Dedifferentiated amniotic fluid mesenchymal stem cell (primary cell): Measurements from ENCODE around the gene BANF1.
A peak's percentile ranks its signal among the peaks of the same experiment; 100 is the strongest.
"Not testable (repeated sequence)": the region's sequence is repeated elsewhere in the genome, so short reads cannot be mapped to it uniquely, and the experiment has no call there.

ENCODE experiments used
- DNase-seq: peaks from one replicate; pipeline ENCODE4 v3.0.0-alpha.2; 2016; ENCODE audit errors: extremely low spot score

BANF1 gene

DNA sequence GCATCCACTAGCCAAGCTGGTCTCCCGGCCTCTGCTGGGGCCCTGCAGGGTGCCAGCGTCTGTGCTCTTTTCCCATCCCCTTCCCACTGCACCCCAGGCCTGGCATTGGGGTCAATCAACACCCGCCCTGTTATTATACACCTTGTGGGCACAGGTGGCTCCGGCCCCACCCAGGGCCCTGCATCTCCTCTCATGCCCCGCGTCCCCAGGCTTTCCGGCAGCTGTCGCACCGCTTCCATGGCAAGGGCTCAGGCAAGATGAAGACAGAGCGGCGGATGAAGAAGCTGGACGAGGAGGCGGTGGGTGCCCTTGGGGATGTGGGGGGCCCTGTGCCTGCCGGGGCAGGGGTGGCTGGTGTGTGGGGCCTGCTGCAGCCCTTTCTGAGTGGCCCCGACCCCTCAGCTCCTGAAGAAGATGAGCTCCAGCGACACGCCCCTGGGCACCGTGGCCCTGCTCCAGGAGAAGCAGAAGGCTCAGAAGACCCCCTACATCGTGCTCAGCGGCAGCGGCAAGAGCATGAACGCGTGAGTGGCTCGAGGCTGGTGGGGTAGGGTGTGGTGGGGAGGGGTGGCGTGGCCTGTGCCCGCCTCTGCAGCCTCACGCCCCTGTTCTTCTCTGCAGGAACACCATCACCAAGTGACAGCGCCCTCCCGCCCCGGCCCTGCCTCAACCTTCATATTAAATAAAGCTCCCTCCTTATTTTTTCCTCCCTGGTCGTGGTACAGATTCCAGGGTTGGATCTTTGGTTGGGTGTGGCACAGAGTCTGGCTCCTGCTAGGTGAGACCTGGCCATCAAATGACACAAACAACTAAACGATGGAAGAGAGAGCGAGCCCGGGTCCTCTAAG lies 23.7 kb upstream of the BANF1 start:
- no peak for DNase-seq

DNA sequence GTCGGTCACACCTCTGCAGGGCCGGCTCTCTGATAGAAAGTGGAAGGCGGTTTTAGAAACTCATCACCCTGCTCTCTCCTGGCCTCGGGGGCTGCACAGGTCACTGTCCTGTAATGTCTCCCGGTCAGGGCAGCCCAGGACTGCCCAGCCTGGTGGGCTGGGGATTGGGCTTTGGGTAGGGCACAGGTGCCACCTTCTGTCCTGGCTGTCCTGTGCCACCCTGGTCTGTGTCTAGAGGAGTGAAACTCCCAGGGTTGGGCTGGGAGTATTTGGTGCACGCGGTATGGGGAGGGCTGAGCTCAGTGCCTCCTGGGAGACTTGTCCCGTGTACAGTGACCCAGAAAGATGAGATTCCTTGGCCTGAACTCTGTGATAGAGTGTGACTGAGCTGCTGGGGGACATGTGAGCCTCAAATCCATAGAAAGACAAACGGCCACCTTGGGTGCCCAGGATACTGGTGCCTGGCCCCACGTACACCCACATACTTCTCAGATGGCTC lies 23.0 kb upstream of the BANF1 start:
- no peak for DNase-seq

DNA sequence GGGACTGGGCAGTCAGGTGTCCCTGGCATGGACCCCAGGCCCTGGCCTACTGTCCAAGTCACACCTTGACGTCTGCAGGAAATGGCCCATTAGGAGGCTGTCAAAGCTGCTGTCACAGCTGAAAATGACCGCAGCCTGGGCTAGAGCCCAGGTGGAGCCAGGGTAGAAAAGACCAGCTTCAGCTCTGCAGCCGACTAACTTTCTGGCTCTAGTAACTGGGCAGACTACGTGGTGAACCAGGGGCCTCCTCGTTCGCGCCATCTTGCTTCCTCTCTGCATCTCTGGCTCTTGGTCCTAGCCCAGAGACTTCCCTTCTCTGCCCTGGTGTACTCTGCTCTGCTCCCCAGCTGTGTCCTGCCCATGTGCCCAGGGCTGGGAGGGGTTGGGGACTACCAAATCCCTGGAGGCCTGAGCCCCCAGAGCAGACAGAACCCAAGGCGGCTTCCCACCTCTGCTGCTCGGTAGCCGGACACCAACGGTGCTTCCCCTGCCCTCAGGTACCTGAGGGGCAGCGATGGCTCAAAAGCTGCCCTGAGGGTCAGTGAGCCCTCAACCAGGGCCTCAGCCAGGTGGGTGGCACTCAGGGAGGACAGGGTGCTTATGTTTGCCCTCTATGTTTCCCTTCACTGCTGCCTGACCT lies 21.1 kb upstream of the BANF1 start:
- DNase-seq, result no peak

DNA sequence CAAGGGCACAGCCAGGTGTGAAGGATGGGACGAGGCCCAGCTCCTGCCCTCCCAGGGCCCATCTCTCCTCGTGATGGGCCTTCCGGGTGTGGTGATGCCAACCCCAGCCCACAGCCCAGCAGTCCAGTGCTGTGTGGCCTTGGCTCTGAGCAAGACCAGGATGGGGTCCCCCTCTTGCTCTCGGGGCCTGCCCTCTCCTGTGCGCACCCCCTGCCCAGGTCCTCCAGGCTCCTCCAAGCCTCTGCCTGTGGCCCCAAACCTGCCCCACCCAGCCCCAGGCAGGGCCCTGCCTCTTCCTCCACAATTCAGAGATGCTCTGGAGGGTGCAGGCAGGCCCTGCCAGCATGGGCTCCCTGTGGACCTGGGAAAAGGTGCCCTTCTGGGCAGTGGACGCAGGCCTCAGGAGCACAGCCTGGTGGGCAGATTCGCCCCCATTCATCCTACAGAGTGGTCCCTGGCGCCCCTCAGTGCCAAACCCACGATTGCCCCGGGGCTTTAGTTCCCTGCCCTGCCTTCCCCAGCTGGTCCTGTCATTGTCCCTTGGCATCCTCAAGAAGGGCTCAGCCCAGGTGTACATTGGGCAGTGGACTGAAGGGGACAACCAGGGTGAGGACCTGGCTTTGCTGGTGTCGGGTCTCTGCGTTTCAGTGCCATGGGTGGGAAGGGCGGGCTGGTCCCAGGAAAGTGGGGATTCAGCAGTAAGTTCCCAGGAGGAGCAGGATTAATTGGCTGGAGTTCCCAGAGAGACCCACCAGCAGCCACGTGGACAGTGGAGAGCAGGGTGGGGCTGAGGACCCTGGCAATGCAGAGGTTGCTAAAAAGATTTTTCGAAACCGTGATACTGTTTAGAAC lies 20.1 kb upstream of the BANF1 start:
- no peak for DNase-seq

DNA sequence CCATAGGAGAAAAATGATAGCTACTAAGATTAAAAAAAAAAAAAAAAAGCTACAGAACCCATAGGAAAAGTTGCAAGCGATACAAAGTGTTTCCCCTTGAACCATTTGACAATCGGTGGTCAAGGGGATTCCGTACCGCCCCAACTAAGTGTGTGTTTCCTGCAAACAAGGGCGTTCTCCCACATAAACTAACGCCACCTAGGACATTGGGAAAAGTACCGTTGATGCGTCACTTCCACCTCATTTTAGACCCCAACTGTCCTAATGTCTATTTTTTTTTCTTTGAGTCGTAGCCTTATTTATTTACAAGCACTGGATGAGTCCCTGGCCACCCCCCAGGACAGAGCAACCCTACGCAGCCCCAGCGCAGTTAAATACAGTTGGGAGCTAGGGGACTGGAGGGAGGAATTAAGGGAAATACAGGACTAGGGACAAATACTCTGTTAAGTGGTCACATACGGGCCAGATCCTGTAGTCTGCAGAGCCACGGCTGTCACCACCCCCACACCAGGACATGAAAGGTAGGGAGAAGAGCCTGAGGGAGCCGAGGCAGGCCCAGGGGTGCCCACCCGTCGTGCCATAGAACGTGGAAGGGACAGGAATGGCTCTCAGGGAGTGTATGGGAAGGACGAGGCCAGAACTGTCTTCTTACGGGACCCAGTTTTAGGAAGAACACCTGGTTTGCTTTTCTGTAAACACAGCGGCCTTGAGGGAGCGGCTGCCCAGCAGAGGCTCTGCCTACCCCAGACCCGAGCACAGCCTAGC lies 19.3 kb upstream of the BANF1 start:
- no peak for DNase-seq

DNA sequence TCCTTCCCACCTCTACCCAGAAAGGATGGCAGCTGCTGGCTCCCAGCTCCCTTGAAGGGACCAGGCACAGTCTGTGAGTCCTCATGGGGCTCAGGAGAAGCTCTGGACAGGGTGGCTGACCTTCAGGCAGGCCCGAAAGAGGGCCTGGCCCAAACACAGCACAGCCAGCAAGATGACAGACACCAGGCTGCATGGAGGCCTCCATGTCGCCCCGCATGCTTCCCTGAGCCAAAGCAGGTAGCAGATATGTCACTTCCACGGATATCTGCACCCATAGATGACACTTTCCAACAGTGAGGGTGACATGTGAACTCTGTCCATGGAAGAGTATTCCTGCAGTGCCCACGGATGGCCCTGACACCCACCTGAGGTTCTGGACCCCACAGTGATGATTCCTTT lies 18.7 kb upstream of the BANF1 start:
- no peak for DNase-seq

DNA sequence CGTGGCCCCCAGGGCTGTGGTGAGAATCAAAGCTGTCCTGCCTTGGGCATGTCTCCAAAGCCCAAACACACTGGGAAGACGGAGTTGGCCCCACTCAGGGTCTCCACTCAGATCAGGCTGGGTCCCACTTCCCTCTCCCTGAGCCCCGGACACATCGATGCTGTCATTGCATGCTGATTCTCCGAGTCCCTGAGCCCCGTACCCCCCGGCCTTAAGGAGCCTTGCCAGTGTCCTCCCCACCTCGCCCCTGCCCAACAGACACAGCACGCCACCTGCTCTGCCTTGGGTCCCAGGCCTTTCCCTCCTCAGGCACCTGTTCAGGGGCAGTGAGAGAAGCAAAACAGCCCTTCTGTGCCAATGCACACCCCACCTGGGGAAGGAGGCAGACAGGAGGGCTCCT lies 15.0 kb upstream of the BANF1 start:
- no peak for DNase-seq

DNA sequence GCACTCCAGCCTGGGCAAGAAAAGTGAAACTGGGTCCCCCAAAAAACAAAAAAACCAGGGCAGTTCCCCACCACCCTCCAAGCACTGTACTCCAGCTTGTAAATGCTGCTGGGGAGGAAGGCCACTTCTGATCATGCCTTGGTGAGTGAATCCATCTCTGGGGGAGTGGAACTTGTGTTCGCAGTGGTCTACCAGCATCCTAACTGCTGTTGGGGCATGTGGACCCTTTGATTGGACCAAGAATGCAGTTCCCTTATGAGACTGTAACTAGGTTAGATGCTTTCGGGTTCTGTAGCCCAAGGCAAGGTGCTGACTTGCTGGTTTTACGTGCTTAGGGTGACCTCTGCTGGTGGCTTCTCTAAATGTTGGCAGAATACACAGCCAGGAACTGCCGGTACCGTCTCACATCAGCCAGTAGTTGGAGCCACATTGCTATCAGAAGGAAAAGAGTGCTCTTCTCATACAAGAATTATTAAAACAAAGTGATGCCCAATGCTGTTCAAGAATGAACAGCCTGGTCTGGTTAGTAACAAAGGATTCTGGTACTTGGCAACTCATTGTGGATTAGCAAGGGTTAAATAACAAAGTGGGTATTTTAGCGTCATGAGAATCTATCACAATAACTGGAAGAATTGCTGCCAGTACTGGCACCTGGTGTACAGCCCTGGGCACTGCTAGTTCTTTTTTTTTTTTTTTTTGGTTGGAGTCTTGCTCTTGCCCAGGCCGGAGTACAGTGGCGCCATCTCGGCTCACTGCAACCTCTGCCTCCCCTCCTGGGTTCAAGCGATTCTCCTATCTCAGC lies 13.3 kb upstream of the BANF1 start:
- DNase-seq, result peak; percentile 97

DNA sequence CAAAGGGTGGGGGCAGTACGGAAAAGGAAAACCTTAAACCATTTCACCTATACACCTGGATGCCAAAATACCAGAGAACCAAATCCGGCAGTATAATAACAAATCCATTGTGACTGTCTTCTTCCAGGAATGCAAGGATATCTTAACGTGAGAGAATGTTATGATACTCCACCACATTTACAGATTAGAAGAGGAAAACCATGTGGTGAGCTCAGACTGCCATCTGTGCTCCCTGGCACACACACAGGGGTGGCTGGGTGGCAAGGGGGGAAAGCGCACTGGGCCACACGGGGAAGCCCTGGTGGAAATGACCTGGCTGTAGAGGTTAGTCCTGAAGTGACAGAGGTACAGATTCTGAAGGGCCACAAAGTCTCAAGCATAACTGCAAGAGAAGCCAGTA lies 10.2 kb upstream of the BANF1 start:
- DNase-seq, result no peak

DNA sequence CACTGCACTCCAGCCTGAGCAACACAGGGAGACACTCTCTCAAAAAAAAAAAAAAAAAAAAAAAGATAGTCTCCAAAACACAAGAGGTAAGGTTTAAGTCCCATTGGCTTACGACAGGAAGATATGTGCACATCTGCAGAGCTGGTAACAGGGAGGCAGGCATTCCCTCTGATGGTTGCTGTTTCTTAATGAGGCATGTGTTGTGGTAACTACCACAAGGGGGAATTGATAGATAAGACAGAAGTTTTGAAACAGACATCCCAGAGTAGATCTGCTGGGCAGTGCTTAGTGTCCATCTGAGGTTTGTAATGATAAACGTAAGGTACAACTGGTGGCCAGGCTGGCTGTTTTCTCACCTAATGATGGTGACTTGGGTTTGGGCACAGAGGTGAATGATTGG lies 5.0 kb upstream of the BANF1 start:
- no peak for DNase-seq

DNA sequence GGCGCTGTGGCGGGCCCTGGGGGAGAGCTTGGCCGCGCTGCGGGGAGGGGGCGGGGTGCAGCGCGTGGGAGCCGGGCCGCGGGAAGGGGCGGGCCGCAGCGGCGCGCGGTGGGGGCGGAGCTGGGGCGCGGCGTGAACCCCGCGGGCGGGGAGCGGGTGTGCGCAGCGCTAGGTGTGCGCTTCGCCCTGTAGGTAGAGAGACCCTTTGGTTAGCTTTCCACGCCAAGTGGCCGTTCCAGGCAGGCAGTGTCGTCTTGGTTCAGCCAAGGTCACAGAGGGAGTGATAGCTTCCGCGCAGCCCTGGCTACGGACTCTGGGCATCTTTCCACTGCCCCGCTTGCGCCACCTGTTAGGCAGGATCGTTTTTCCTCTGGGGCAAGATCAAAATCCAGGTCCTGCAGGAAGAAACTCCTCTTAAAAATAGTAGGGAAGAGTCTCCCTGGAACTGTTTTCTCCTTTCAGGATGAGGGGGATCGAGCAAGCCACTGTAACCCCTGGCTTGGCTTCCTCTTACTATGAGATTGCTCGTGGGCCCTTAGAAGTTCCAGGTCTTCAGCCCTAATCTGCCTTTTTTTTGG lies 434 bp downstream of the BANF1 start:
- DNase-seq, result no peak

DNA sequence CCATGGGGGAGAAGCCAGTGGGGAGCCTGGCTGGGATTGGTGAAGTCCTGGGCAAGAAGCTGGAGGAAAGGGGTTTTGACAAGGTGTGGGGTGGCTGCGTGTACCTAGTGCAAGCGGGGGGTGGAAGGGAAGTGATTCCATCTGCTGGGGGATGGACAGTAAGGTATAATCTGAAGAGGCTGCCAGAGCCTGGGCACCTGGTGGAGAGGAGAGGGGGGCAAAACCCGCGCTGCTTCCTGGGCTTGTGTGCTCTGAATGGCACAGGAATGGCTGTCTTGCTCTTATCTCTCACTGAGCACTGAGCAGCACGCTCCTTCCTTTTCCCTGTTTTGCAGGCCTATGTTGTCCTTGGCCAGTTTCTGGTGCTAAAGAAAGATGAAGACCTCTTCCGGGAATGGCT lies 988 bp downstream of the BANF1 start:
- DNase-seq, result no peak

DNA sequence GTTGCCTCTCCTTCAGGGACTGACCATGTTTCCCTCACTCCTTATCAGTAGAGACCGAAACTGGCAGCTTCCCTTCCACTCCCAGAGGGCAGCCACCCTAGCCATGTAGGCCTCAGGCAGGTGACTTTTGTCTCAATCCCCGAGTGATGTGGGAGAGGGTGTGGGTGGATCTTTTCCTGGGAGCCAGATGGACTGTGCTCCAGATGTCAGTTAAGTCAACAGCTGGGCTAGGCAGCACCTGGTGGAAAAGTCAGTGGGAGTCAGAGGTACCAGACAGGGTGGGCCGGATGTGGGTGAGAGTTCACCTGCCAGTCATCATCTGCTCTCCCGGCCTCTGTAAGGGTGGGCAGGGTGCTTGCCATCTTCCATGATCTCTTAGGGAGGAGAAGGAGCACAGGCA lies 1.9 kb downstream of the BANF1 start:
- no peak for DNase-seq

DNA sequence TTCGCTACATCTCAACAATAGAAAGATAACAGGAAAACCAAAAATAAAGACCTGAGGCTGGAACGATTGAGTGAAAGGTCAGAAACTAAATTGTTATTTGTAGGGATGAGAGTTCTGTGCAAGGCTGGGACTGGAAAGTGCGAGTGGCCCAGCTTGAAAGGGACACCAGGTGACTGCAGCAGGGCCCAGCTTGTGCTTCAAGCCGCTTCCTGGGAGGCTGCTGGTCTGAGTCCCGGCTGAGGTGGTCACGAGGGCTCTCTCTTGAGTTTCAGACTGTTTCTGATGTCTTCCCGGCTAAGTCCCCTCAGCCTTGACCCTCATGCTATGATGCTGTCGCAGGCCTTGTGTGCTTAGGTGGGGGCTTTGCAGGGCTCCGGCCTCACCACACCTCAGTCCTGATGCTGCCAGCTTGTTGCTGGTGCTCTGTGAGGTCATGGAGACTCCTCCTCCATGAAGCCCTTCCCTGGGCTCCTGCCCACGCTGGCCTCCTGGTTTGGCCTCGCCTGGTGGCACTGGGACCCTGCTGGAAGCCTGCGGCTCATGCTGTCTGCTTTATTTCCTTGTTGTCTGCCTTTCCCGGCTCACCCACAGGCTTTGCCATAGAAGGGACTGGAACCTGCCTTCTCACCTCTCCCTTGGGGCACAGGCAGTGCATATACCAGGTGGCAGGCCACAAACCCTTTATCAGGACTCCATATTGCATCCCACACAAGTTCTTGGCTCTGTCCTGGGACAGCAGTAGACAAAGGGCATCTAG lies 4.0 kb downstream of the BANF1 start:
- DNase-seq, result no peak

DNA sequence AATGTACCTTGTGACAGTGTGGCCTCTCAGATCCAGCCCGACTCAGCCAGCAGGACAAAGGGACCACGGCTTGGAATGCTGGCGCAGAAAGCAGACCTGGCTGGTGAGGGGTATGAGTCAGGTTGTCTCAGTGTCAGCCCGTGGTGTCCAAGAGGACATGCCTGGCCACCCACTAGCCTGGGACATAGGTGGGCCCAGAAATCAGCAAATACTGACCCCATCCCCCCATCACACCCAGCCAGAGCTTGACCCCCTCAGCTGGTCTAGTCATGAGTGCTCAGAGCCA lies 4.5 kb downstream of the BANF1 start:
- DNase-seq, result no peak

DNA sequence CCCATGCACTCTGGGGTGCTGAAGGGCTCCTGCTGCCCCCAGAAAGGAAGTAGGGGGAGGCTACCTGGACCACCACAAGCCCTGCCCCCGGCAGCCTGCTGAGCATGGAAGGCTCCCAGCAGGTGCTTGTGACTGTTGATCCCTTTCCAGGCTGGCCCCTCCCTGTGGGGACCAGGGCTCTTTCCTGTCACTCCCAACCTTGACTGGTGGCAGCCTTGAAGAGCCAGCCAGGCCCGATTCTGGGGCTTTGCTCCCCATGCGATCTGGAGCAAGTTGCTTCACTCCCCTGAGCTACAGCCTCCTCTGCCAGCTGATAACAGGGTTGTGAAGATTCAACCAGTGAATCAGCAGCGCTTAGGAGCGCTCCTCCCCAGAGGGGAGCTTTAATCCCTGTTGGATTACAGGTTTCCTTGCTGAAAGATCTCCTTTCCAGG lies 4.9 kb downstream of the BANF1 start:
- DNase-seq, result no peak

DNA sequence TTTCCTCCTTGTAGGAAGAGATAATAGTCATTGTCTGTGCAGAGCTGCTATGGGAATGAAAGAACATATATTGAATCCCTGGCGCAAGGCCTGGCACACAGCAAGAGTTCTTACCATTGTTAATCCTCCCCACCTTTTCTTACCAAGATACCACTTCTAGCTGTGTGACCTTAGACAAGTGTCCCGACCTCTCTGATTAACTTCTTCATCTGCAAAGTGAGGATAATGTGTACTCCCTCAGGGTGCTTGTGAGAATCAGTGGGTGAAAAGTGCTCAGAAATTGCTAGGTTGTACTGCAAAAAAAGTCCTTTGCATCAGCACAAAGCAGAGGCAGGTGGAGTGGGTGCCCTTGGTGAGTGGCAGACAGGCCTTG lies 5.8 kb downstream of the BANF1 start:
- DNase-seq, result no peak

DNA sequence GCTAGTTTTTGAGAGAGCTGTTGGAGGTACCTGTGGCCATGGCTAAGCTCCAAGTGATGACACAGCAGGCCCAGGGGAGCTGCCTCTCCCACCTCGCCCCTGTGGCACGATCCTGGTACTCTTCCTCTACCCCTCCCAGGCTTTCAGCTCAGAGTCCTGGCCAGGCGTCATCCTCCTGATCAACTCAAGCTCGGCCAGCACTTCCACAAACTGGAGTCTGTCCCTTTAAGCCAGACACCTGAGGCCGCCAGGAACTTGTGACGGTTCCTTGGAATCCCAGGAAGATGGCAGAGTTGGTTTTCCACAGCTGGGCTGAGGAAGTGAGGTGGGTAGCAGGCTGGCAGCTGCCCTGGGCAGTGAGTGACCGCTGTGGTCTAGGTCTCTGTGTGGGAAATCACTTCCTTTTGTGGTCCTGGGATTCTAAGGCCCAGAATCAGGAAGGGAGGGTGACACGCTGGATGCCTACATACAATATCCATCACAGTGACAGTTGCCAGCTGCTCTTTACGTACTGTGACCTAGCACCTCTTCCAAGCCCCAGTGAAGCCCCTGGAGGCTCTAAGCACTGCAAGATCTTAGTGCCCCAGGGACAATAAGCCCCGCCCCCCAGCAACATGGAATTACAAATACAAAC lies 6.3 kb downstream of the BANF1 start:
- no peak for DNase-seq

DNA sequence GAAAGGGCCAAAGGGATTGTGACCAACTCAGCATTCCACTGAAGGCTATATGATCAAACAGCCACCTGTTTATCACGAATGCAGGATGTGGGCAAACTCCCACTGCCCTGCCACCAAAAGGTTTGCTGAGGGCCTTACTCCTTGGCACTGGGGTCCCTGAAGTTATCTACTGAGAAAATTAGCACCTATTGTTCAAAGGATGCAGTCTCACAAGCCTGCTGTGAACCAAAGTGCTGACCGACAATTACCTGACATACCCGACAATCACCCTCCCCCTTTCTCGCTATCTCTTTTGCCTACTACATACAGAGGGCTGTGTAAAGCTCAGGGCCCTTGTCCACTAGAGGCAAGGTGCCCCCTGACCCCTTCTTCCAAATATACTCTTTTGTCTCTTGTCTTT lies 7.7 kb downstream of the BANF1 start:
- DNase-seq, result not testable (repeated sequence)
